CD8-positive, alpha-beta memory T cell (primary cell): ENCODE results near the gene PHKB. TPM values are rescaled to one million over a fixed set of nuclear protein-coding genes. Genes with fewer than 3 reads are reported as not detected.
"Not testable (repeated sequence)": the region's sequence is repeated elsewhere in the genome, so short reads cannot be mapped to it uniquely, and the experiment has no call there.

Source experiments
- CTCF ChIA-PET: fragments of 350-600 bp; sonication (Branson Sonifier 250); formaldehyde crosslinking; loops from one replicate; lab custom pipeline; 2021; ENCODE audit warnings: antibody characterized with exemption; lab: Charles Lee
- POLR2A ChIA-PET: fragments of 350-600 bp; sonication (Branson Sonifier 250); formaldehyde crosslinking; loops from one replicate; lab custom pipeline; 2021; ENCODE audit warnings: antibody characterized with exemption; lab: Charles Lee
- DNase-seq, 5 donors: peaks; one replicate each; pipeline versions ENCODE4 v3.0.0 to v3.0.0-alpha.2; 2020 to 2022; ENCODE audit warnings: mixed read lengths in 1 of 5
- H3K27ac ChIP-seq: one replicate; pipeline ENCODE4 v1.7.0; 2013; ENCODE audit warnings: low read depth, mild to moderate bottlenecking, low read length, moderate library complexity
- H3K27me3 ChIP-seq: 2 replicates; pipeline ENCODE4 v1.7.0; 2013; ENCODE audit warnings: low read length, mild to moderate bottlenecking; ENCODE audit not compliant: insufficient read depth, poor library complexity, severe bottlenecking
- H3K36me3 ChIP-seq: 2 replicates; pipeline ENCODE4 v1.7.0; 2013; ENCODE audit warnings: mild to moderate bottlenecking, low read length, moderate library complexity; ENCODE audit not compliant: insufficient read depth
- H3K4me1 ChIP-seq: 2 replicates; pipeline ENCODE4 v1.7.0; 2013; ENCODE audit warnings: mild to moderate bottlenecking, low read length, moderate library complexity; ENCODE audit not compliant: insufficient read depth
- H3K4me3 ChIP-seq: 2 replicates; pipeline ENCODE4 v1.7.0; 2013; ENCODE audit warnings: mild to moderate bottlenecking, low read length
- H3K9me3 ChIP-seq: 2 replicates; pipeline ENCODE4 v1.7.0; 2013; ENCODE audit warnings: mild to moderate bottlenecking, low read length
- H3K27ac Mint-ChIP-seq, 8 donors: one replicate each; pipeline ENCODE4 v1.8.0; 2020 to 2021; ENCODE audit warnings: mixed read lengths in 8 of 8, mild to moderate bottlenecking in 6 of 8, inconsistent platforms in 3 of 8, moderate library complexity in 3 of 8
- H3K27me3 Mint-ChIP-seq, 2 donors: one replicate each; pipeline ENCODE4 v1.8.0; 2020 to 2021; ENCODE audit warnings: mixed read lengths in 2 of 2, mild to moderate bottlenecking in 1 of 2, moderate library complexity in 1 of 2
- H3K36me3 Mint-ChIP-seq, 3 donors: one replicate each; pipeline ENCODE4 v1.8.0; 2020 to 2021; ENCODE audit warnings: mixed read lengths in 3 of 3, inconsistent platforms in 1 of 3, mild to moderate bottlenecking in 1 of 3
- H3K4me1 Mint-ChIP-seq, 3 donors: one replicate each; pipeline ENCODE4 v1.8.0; 2020 to 2021; ENCODE audit warnings: mixed read lengths in 3 of 3, inconsistent platforms in 1 of 3, mild to moderate bottlenecking in 1 of 3
- H3K4me3 Mint-ChIP-seq, 7 donors: one replicate each; pipeline ENCODE4 v1.8.0; 2020 to 2021; ENCODE audit warnings: mixed read lengths in 7 of 7, mild to moderate bottlenecking in 6 of 7, moderate library complexity in 4 of 7, inconsistent platforms in 2 of 7
- H3K9me3 Mint-ChIP-seq, 5 donors: one replicate each; pipeline ENCODE4 v1.8.0; 2020 to 2022; ENCODE audit warnings: mixed read lengths in 5 of 5, mild to moderate bottlenecking in 3 of 5, moderate library complexity in 2 of 5, inconsistent platforms in 1 of 5
- polyA plus RNA-seq: library from polyadenylated mRNA; unstranded; fragments of 300-500 nt; fragmentation: Illumina TruSeq; gene quantifications from one replicate; pipeline ENCODE4 v1.2.3, GENCODE V29; 2021
- total RNA-seq, 2 experiments: library from RNA; stranded (reverse); gene quantifications; one replicate each; pipeline ENCODE4 v1.2.3, GENCODE V29; 2021

PHKB gene
- total and polyA plus RNA-seq, 3 experiments from 2014 or later: 23.0 to 29.2 (median 25.4) TPM

GRCh38 chr16:47681571-47681970 is 220.4 kb downstream of the PHKB start:
- H3K4me3 Mint-ChIP-seq, DNase-seq, H3K36me3 ChIP-seq, H3K27ac Mint-ChIP-seq, H3K4me1 ChIP-seq, H3K4me1 Mint-ChIP-seq, CTCF ChIA-PET, H3K9me3 ChIP-seq, H3K4me3 ChIP-seq, H3K27ac ChIP-seq, H3K9me3 Mint-ChIP-seq, POLR2A ChIA-PET, H3K27me3 Mint-ChIP-seq, H3K27me3 ChIP-seq: not testable (repeated sequence)
- peaks cover 26 to 53% (median 53%) of the 10 kb centered on the region in 3 donors for H3K36me3 Mint-ChIP-seq

GRCh38 chr16:47687694-47688093 is 226.6 kb downstream of the PHKB start:
- no peaks in the 10 kb centered on the region for H3K9me3 ChIP-seq

GRCh38 chr16:47693226-47693625 is 232.1 kb downstream of the PHKB start:
- no peaks in the 10 kb centered on the region for H3K27me3 ChIP-seq
- Mint-ChIP-seq H3K36me3 (peaks cover 47 to 91% (median 60%) of the 10 kb centered on the region in 3 donors), H3K27me3 (peaks cover 0 to 1% of the 10 kb centered on the region in 2 donors), H3K9me3 (no peaks in the 10 kb centered on the region), H3K4me3 (no peak overlapping the region), H3K27ac (no peak overlapping the region), H3K4me1 (peaks cover 0 to 2% (median 0%) of the 10 kb centered on the region in 3 donors)
- POLR2A ChIA-PET: no interaction called here
- H3K4me1 ChIP-seq: no peaks in the 10 kb centered on the region
- CTCF ChIA-PET: no interaction called here
- peaks cover 33% of the 10 kb centered on the region for H3K36me3 ChIP-seq
- no peaks in the 10 kb centered on the region for H3K9me3 ChIP-seq
- H3K27ac ChIP-seq: no peak overlapping the region
- DNase-seq: no peak
- H3K4me3 ChIP-seq: no peak overlapping the region

More at GRCh38 chr16:47687694-47688093, 226.6 kb downstream of the PHKB start:
- no peak overlapping the region for H3K27ac ChIP-seq
- Mint-ChIP-seq H3K9me3 (no peaks in the 10 kb centered on the region), H3K27me3 (peaks cover 0 to 1% of the 10 kb centered on the region in 2 donors), H3K4me3 (no peak overlapping the region), H3K4me1 (peaks cover 0 to 5% (median 0%) of the 10 kb centered on the region in 3 donors), H3K27ac (peak overlapping the region in 2 of 8 donors; percentile 11 to 52), H3K36me3 (peaks cover 29 to 61% (median 39%) of the 10 kb centered on the region in 3 donors)
- CTCF ChIA-PET: no interaction called here
- H3K27me3 ChIP-seq: no peaks in the 10 kb centered on the region
- peaks cover 10% of the 10 kb centered on the region for H3K36me3 ChIP-seq
- DNase-seq: no peak
- POLR2A ChIA-PET: no interaction called here
- H3K4me3 ChIP-seq: no peak overlapping the region
- H3K4me1 ChIP-seq: no peaks in the 10 kb centered on the region

GRCh38 chr16:47694543-47694942 is 233.4 kb downstream of the PHKB start:
- POLR2A ChIA-PET: no interaction called here
- Histone ChIP-seq H3K4me1 (no peaks in the 10 kb centered on the region), H3K36me3 (peaks cover 30% of the 10 kb centered on the region), H3K9me3 (no peaks in the 10 kb centered on the region), H3K4me3 (no peak overlapping the region), H3K27me3 (no peaks in the 10 kb centered on the region), H3K27ac (no peak overlapping the region)
- Mint-ChIP-seq H3K9me3 (no peaks in the 10 kb centered on the region), H3K36me3 (peaks cover 50 to 90% (median 69%) of the 10 kb centered on the region in 3 donors), H3K4me1 (peaks cover 0 to 2% (median 0%) of the 10 kb centered on the region in 3 donors), H3K27ac (no peak overlapping the region), H3K27me3 (peaks cover 0 to 1% of the 10 kb centered on the region in 2 donors), H3K4me3 (no peak overlapping the region)
- no peak for DNase-seq
- CTCF ChIA-PET: no interaction called here

GRCh38 chr16:47695756-47696155 is 234.6 kb downstream of the PHKB start:
- peaks cover 30% of the 10 kb centered on the region for H3K36me3 ChIP-seq
- no peaks in the 10 kb centered on the region for H3K9me3 ChIP-seq
- H3K4me1 ChIP-seq: no peaks in the 10 kb centered on the region
- no peak overlapping the region for H3K4me3 ChIP-seq
- no peak for DNase-seq
- Mint-ChIP-seq H3K4me3 (no peak overlapping the region), H3K27ac (peak overlapping the region in 1 of 8 donors; percentile 15), H3K9me3 (peaks cover 0 to 1% (median 0%) of the 10 kb centered on the region in 5 donors), H3K4me1 (peaks cover 0 to 2% (median 0%) of the 10 kb centered on the region in 3 donors), H3K27me3 (peaks cover 0 to 1% of the 10 kb centered on the region in 2 donors), H3K36me3 (peaks cover 47 to 83% (median 63%) of the 10 kb centered on the region in 3 donors)
- POLR2A ChIA-PET: interaction anchor here (0.5 kb wide), 1 partner anchor 426 kb away, joined by 11 read pairs; no protein-coding TSS in a partner anchor
- H3K27ac ChIP-seq: no peak overlapping the region
- CTCF ChIA-PET: no interaction called here
- no peaks in the 10 kb centered on the region for H3K27me3 ChIP-seq

- no peak overlapping the region for H3K4me3 Mint-ChIP-seq
- POLR2A ChIA-PET: no interaction called here
- H3K9me3 Mint-ChIP-seq: peaks cover 0 to 3% (median 0%) of the 10 kb centered on the region in 5 donors
- H3K4me1 Mint-ChIP-seq: peaks cover 0 to 2% (median 0%) of the 10 kb centered on the region in 3 donors
- H3K27ac Mint-ChIP-seq: no peak overlapping the region
- no peak overlapping the region for H3K4me3 ChIP-seq
- H3K4me1 ChIP-seq: no peaks in the 10 kb centered on the region
- H3K27me3 ChIP-seq: no peaks in the 10 kb centered on the region
- no peaks in the 10 kb centered on the region for H3K9me3 ChIP-seq
- no peaks in the 10 kb centered on the region for H3K27me3 Mint-ChIP-seq
- peaks cover 41 to 70% (median 58%) of the 10 kb centered on the region in 3 donors for H3K36me3 Mint-ChIP-seq
- no peak overlapping the region for H3K27ac ChIP-seq
- DNase-seq: no peak
- H3K36me3 ChIP-seq: peaks cover 30% of the 10 kb centered on the region
- CTCF ChIA-PET: no interaction called here
Observed at GRCh38 chr16:47697826-47698225, 236.7 kb downstream of the PHKB start.

- H3K4me1 ChIP-seq: no peaks in the 10 kb centered on the region
- no peak for DNase-seq
- Mint-ChIP-seq H3K4me1 (peaks cover 0 to 2% (median 0%) of the 10 kb centered on the region in 3 donors), H3K9me3 (peaks cover 0 to 5% (median 0%) of the 10 kb centered on the region in 5 donors), H3K27me3 (no peaks in the 10 kb centered on the region), H3K27ac (no peak overlapping the region), H3K36me3 (peaks cover 39 to 58% (median 58%) of the 10 kb centered on the region in 3 donors), H3K4me3 (no peak overlapping the region)
- ChIA-PET POLR2A (no interaction called here), CTCF (no interaction called here)
- no peaks in the 10 kb centered on the region for H3K9me3 ChIP-seq
- peaks cover 30% of the 10 kb centered on the region for H3K36me3 ChIP-seq
- no peaks in the 10 kb centered on the region for H3K27me3 ChIP-seq
- H3K4me3 ChIP-seq: no peak overlapping the region
- H3K27ac ChIP-seq: no peak overlapping the region
Observed at GRCh38 chr16:47699106-47699505, 238.0 kb downstream of the PHKB start.

GRCh38 chr16:47700857-47701587 is 239.9 kb downstream of the PHKB start:
- H3K27ac ChIP-seq: no peak overlapping the region
- H3K4me3 ChIP-seq: no peak overlapping the region
- POLR2A ChIA-PET: no interaction called here
- Mint-ChIP-seq H3K27ac (no peak overlapping the region), H3K36me3 (peaks cover 30 to 47% (median 42%) of the 10 kb centered on the region in 3 donors), H3K9me3 (peaks cover 0 to 5% (median 0%) of the 10 kb centered on the region in 5 donors), H3K4me1 (peaks cover 0 to 2% (median 0%) of the 10 kb centered on the region in 3 donors), H3K27me3 (no peaks in the 10 kb centered on the region), H3K4me3 (no peak overlapping the region)
- no peaks in the 10 kb centered on the region for H3K27me3 ChIP-seq
- no peaks in the 10 kb centered on the region for H3K4me1 ChIP-seq
- CTCF ChIA-PET: no interaction called here
- H3K36me3 ChIP-seq: peaks cover 25% of the 10 kb centered on the region
- H3K9me3 ChIP-seq: no peaks in the 10 kb centered on the region
- DNase-seq: no peak
